K562 treated with DMSO at 1 percent for 12 hours (cell line): ENCODE results near the gene LLPH. TPM values are rescaled to one million over a fixed set of nuclear protein-coding genes. Genes with fewer than 3 reads are reported as not detected.

Experiments
- total RNA-seq: library from RNA; unstranded; fragments of 300-600 nt; gene quantifications from 2 replicates; pipeline ENCODE4 v1.2.3, GENCODE V29; 2022; ENCODE audit not compliant: insufficient read depth

The LLPH gene
- total RNA-seq = 15.2 and 18.5 TPM in 2 replicates

DNA sequence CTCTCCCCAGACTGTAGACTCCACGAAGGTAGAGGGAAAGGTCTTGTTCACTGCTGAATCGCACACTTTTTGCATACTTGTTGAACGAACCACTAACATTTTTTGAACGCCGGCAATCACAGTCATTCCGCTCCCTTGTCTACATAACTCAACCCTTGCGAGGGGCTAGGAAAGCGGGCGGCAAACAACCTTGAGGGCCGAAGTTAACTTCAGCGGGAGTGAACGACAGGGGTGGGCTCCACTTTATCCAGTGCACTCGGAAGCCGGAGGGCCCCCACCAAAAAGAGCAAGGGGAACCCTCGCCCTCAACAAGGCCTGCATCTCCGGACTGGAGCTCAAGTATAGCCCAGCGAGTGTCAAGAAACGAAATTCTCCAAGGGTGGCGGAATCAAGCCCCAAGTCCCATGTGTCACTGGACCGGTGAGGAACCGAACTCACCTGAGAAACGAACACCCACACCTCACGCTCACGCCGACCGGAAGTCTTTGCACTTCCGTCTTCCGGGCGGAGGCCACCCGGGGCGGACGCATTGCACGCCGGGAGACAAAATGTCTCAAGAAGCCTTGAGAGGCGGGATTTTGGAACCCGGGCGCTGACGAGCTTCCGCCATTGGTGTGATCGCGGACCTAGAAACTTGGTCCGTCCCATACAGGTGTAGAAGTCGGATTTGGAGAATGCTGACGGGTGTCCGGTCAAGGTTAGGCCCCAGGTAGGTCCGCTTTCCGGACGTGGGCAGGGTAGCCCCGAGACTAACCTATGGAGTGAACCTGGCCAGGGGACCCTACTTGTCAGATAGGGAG, at the start of gene LLPH:
Gene LLPH, minus strand, starts transcription at position 484 of the 800 bp plus-strand sequence. CDS start 1,644 bp downstream, outside the sequence.

DNA sequence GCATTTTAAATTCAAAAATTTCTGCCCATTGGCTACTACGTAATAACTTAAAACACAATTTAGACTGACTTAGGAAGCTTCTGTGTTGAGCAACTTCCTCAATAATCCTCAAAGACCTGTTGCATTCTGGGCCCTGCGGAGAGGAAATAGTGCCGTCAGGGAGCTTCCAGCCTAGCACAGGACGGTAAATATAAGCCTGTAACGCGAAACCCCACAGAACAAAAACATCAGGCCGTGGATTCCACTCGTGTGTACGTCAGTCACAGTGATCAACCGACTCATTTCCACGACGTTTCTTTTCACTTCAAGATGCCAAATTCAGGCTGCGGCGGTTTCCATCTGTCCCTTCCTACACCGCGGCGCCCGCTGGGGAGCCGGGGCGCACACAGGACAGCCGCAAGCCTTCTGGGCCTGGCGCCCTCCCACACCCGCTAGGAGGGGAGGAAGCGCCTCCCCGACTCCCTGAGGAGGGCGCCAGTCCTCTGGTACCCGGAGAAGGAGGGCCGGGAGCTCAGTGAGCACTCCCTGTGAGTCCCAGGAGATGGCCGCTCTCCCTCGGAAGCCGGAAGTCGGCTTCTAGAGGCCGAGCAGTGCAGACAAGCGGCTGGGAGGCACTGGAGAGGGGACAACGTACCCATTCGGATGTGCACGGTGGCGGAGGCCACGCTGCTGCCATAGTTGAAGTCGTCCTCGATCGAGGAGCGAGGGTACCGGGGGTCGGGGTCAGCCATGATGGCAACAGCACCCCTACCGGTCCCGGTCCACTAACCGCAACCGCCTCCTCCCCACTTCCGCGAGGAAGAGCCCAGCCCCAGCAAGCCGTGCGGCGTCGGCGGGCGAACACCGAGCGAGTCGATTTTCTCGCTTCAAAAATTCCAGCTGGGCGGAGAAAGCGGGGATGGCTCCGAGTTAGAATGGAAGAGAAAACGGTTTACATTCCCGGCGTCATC, 38.9 kb upstream of the LLPH start, which contains the start of gene TMBIM4:
Gene TMBIM4, minus strand, starts transcription at position 776 of the 950 bp plus-strand sequence. Its CDS starts 45 bp downstream, at position 731.

Other genes starting within 250 kb of the LLPH start
- gene TMBIM4, start 39.2 kb upstream of the LLPH start, total RNA-seq = 47.8 and 63.9 TPM in 2 replicates
- gene IRAK3, start 58.5 kb upstream of the LLPH start, total RNA-seq = not detected in 2 replicates
- 0.35 and 1.5 TPM in 2 replicates for gene HELB, start 171.7 kb upstream of the LLPH start, total RNA-seq